HEK293 (cell line): ENCODE data around the gene RPS6KA5.
"Not testable (repeated sequence)": the region's sequence is repeated elsewhere in the genome, so short reads cannot be mapped to it uniquely, and the experiment has no call there.

Source experiments
- CTCF ChIA-PET: fragments of 350-600 bp; formaldehyde crosslinking; extraction: SDS; loops from one replicate; lab custom pipeline; 2021; ENCODE audit warnings: antibody characterized with exemption; lab: Yijun Ruan, JAX
- POLR2A ChIA-PET: fragments of 300-600 bp; formaldehyde crosslinking; extraction: SDS; loops from one replicate; lab custom pipeline; 2020; ENCODE audit warnings: antibody characterized with exemption, inconsistent platforms; lab: Yijun Ruan, JAX
- H3K27ac ChIP-seq: fragments of 200-500 bp; sonication (Bioruptor generic); 2 replicates; pipeline ENCODE4 v1.5.1; 2014; ENCODE audit warnings: low read depth, low read length, control low read depth, inconsistent platforms; ENCODE audit errors: extremely low read depth
- H3K36me3 ChIP-seq, 2 experiments: fragments of 200-500 bp in 1 of 2; sonication (Bioruptor generic) in 1 of 2; 1 replicate in 1 of 2; 2 replicates in 1 of 2; pipeline ENCODE4 v1.5.1; 2014 to 2017; ENCODE audit warnings: inconsistent platforms in 2 of 2, low read length in 2 of 2; ENCODE audit not compliant: control insufficient read depth in 2 of 2, insufficient read depth in 1 of 2
- H3K4me1 ChIP-seq: fragments of 200-500 bp; sonication (Bioruptor generic); 2 replicates; pipeline ENCODE4 v1.5.1; 2014; ENCODE audit warnings: mild to moderate bottlenecking, low read length, inconsistent platforms; ENCODE audit not compliant: control insufficient read depth, insufficient read depth
- H3K4me3 ChIP-seq: 2 replicates; pipeline ENCODE4 v1.5.1; 2011; ENCODE audit warnings: low read depth, mild to moderate bottlenecking, control low read depth, low read length, moderate library complexity
- H3K9me3 ChIP-seq: fragments of 200-500 bp; sonication (Bioruptor generic); 2 replicates; pipeline ENCODE4 v1.5.1; 2014; ENCODE audit warnings: low read depth, low read length, inconsistent platforms; ENCODE audit not compliant: control insufficient read depth, insufficient read depth
- GFI1B ChIP-seq: fragments of 450-650 bp; formaldehyde crosslinking; IDR thresholded peaks from 2 replicates; pipeline ENCODE4 v1.5.1; 2016; ENCODE audit warnings: missing biosample characterization, missing genetic modification characterization
- KLF7 ChIP-seq: fragments of 450-650 bp; formaldehyde crosslinking; IDR thresholded peaks from 2 replicates; pipeline ENCODE4 v1.5.1; 2016; ENCODE audit warnings: missing biosample characterization, missing genetic modification characterization, borderline replicate concordance
- MYNN ChIP-seq: fragments of 450-650 bp; formaldehyde crosslinking; IDR thresholded peaks from 2 replicates; pipeline ENCODE4 v1.5.1; 2016; ENCODE audit warnings: missing biosample characterization, missing genetic modification characterization, borderline replicate concordance
- PBX3 ChIP-seq: sonication (generic); formaldehyde crosslinking; IDR thresholded peaks from 2 replicates; pipeline ENCODE4 v1.8.1; 2022; ENCODE audit warnings: mild to moderate bottlenecking, moderate library complexity, missing genetic modification reagents
- SALL2 ChIP-seq: fragments of 450-650 bp; formaldehyde crosslinking; IDR thresholded peaks from 2 replicates; pipeline ENCODE4 v1.5.0; 2017; ENCODE audit warnings: missing biosample characterization, mild to moderate bottlenecking, missing genetic modification characterization, borderline replicate concordance
- ZBTB21 ChIP-seq: fragments of 450-650 bp; formaldehyde crosslinking; IDR thresholded peaks from 2 replicates; pipeline ENCODE4 v1.5.1; 2017; ENCODE audit warnings: missing biosample characterization, missing genetic modification characterization
- ZNF16 ChIP-seq: fragments of 450-650 bp; formaldehyde crosslinking; IDR thresholded peaks from 2 replicates; pipeline ENCODE4 v1.5.1; 2016; ENCODE audit warnings: low read depth, missing biosample characterization, missing genetic modification characterization
- ZNF184 ChIP-seq: fragments of 450-650 bp; IDR thresholded peaks from 2 replicates; pipeline ENCODE4 v1.5.1; 2018; ENCODE audit warnings: missing biosample characterization, mild to moderate bottlenecking, missing genetic modification characterization
- ZNF19 ChIP-seq: fragments of 450-650 bp; formaldehyde crosslinking; IDR thresholded peaks from 2 replicates; pipeline ENCODE4; 2016; ENCODE audit warnings: missing biosample characterization, missing genetic modification characterization, low read depth
- ZNF2 ChIP-seq: fragments of 450-650 bp; formaldehyde crosslinking; IDR thresholded peaks from 2 replicates; pipeline ENCODE4 v1.5.1; 2016; ENCODE audit warnings: missing biosample characterization, missing genetic modification characterization
- ZNF221 ChIP-seq: fragments of 450-650 bp; formaldehyde crosslinking; IDR thresholded peaks from 2 replicates; pipeline ENCODE4 v1.5.1; 2017; ENCODE audit warnings: missing biosample characterization, missing genetic modification characterization, borderline replicate concordance
- ZNF416 ChIP-seq: fragments of 450-650 bp; formaldehyde crosslinking; IDR thresholded peaks from 2 replicates; pipeline ENCODE4 v1.5.1; 2016; ENCODE audit warnings: missing biosample characterization, missing genetic modification characterization
- ZNF488 ChIP-seq: fragments of 450-650 bp; formaldehyde crosslinking; IDR thresholded peaks from 2 replicates; pipeline ENCODE4 v1.5.1; 2016; ENCODE audit warnings: missing biosample characterization, missing genetic modification characterization
- ZNF571 ChIP-seq: fragments of 450-650 bp; formaldehyde crosslinking; IDR thresholded peaks from 2 replicates; pipeline ENCODE4 v1.5.0; 2017; ENCODE audit warnings: missing biosample characterization, missing genetic modification characterization
- ZNF654 ChIP-seq: fragments of 450-650 bp; formaldehyde crosslinking; IDR thresholded peaks from 2 replicates; pipeline ENCODE4 v1.5.1; 2016; ENCODE audit warnings: low read depth, missing biosample characterization, missing genetic modification characterization
- ZNF776 ChIP-seq: fragments of 450-650 bp; formaldehyde crosslinking; IDR thresholded peaks from 2 replicates; pipeline ENCODE4 v1.5.0; 2017; ENCODE audit warnings: missing biosample characterization, missing genetic modification characterization, borderline replicate concordance
- ZNF830 ChIP-seq: fragments of 450-650 bp; IDR thresholded peaks from 2 replicates; pipeline ENCODE4 v1.5.0; 2018; ENCODE audit warnings: missing biosample characterization, missing genetic modification characterization, low read depth, mild to moderate bottlenecking, moderate library complexity
- ZSCAN16 ChIP-seq: fragments of 450-650 bp; formaldehyde crosslinking; IDR thresholded peaks from 2 replicates; pipeline ENCODE4 v1.5.1; 2016; ENCODE audit warnings: missing biosample characterization, missing genetic modification characterization
- ZSCAN18 ChIP-seq: fragments of 450-650 bp; formaldehyde crosslinking; IDR thresholded peaks from 2 replicates; pipeline ENCODE4 v1.5.1; 2016; ENCODE audit warnings: missing biosample characterization, missing genetic modification characterization
- TF ChIP-seq, protein P1 (sequence below): fragments of 450-650 bp; formaldehyde crosslinking; IDR thresholded peaks from 2 replicates; pipeline ENCODE4 v1.5.1; 2017; ENCODE audit warnings: missing biosample characterization, missing genetic modification characterization

The RPS6KA5 gene

DNA sequence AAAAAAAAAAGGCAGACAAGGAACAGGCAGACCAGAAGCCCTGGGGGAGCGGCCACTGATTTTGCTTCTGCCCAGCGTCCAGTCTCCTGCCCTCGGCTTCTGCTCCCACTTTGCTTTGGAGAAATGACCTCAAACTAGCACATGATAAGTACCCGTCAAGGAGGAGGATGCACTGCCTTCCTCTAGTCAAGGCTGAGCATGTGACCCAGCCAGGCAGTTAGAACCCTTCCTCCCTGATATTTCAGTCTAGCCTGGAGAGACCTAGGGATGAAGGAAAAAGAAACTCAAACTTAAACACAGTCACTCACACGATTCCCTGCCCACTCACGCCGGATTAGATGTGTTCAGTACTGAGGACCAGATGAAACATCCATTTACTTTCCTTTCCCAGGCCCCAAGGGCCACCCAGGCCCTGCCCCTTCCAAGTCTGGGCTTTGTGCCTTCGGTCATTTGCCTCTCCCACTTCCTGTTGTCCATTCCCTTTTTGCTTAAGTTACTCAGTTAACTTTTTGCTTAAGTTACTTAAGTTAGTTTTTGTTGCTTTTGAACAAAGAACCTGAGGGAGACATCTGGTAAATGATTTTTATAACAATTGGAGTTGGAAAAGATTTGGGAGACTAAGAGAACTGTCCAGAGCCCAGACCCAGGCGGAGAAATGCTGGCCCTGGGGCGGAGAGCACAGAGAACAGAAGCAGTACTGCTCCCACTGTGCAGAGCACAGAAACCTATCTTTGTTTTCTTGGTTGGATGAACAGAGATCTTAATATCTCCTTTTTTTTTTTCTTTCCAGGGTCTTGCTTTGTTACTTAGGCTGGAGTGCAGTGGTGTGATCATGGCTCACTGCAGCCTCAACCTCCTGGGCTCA, 221.2 kb downstream of the RPS6KA5 start:
- Histone ChIP-seq H3K9me3 (no peaks in the 10 kb centered on the region), H3K27ac (no peak overlapping the region)
- CTCF ChIA-PET: no interaction called here
- no peak for TF ChIP-seq ZNF488
- TF ChIP-seq PBX3 (CRISPR knock-in tag): no peak
- TF ChIP-seq MYNN (tag by site-specific recombination): no peak
- no peak for TF ChIP-seq ZNF2 (tag by site-specific recombination)
- TF ChIP-seq GFI1B (tag by site-specific recombination): no peak
- no peak for TF ChIP-seq KLF7 (tag by site-specific recombination)
- no peak for TF ChIP-seq ZSCAN16
- no peak for TF ChIP-seq SALL2 (tag by site-specific recombination)
- TF ChIP-seq ZNF776 (tag by site-specific recombination): no peak
- no peak for TF ChIP-seq ZNF184 (tag by site-specific recombination)
- TF ChIP-seq ZNF571 (tag by site-specific recombination): no peak
- no peak for TF ChIP-seq ZSCAN18
- TF ChIP-seq ZNF221 (tag by site-specific recombination): no peak
- TF ChIP-seq ZNF19 (tag by site-specific recombination): no peak
- no peak for TF ChIP-seq ZNF654 (tag by site-specific recombination)
- TF ChIP-seq, all 188 proteins: peak for 0
- POLR2A ChIA-PET: interaction anchor here (0.6 kb wide), 1 partner anchor 11 kb away, joined by 5 read pairs; no protein-coding TSS in a partner anchor
- Histone ChIP-seq H3K4me1 (no peaks in the 10 kb centered on the region), H3K36me3 (no peaks in the 10 kb centered on the region), H3K4me3 (no peak overlapping the region)

DNA sequence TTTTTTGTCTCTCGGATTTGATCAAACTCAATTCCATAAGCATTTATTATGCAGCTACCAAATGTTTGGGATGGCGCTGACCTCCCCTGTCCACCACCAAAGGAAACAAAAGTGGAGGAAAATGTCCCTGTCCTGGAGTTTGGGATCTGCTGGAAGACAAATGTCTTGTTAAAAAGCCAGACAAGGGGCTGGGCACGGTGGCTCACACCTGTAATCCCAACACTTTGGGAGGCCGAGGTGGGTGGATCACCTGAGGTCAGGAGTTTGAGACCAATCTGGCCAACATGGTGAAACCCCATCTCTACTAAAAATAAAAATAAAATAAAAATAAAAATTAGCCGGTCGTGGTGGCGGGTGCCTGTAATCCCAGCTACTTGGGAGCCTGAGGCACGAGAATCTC, 221.9 kb downstream of the RPS6KA5 start:
- H3K4me1 ChIP-seq, H3K36me3 ChIP-seq, CTCF ChIA-PET, H3K9me3 ChIP-seq, H3K27ac ChIP-seq, H3K4me3 ChIP-seq, POLR2A ChIA-PET: not testable (repeated sequence)

GRCh38 chr14:90837355-90837754, 223.1 kb downstream of the RPS6KA5 start:
- CTCF ChIA-PET: interaction anchor here (0.5 kb wide), 1 partner anchor 279 kb away, joined by 3 read pairs; no protein-coding TSS in a partner anchor
- Histone ChIP-seq H3K4me1 (no peaks in the 10 kb centered on the region), H3K4me3 (no peak overlapping the region), H3K9me3 (no peaks in the 10 kb centered on the region)
- TF ChIP-seq, protein P1, sequence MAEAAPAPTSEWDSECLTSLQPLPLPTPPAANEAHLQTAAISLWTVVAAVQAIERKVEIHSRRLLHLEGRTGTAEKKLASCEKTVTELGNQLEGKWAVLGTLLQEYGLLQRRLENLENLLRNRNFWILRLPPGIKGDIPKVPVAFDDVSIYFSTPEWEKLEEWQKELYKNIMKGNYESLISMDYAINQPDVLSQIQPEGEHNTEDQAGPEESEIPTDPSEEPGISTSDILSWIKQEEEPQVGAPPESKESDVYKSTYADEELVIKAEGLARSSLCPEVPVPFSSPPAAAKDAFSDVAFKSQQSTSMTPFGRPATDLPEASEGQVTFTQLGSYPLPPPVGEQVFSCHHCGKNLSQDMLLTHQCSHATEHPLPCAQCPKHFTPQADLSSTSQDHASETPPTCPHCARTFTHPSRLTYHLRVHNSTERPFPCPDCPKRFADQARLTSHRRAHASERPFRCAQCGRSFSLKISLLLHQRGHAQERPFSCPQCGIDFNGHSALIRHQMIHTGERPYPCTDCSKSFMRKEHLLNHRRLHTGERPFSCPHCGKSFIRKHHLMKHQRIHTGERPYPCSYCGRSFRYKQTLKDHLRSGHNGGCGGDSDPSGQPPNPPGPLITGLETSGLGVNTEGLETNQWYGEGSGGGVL (tag by site-specific recombination): no peak
- TF ChIP-seq ZBTB21 (tag by site-specific recombination): no peak
- TF ChIP-seq ZNF416: no peak
- TF ChIP-seq ZNF16 (tag by site-specific recombination): no peak
- no peak for TF ChIP-seq ZNF830 (tag by site-specific recombination)
- TF ChIP-seq, all 188 proteins: peak for 0
- POLR2A ChIA-PET: no interaction called here
- Histone ChIP-seq H3K36me3 (no peaks in the 10 kb centered on the region), H3K27ac (no peak overlapping the region)
